ENCODE measurements around the gene ADISSP. TPM values are rescaled to one million over a fixed set of nuclear protein-coding genes. Genes with fewer than 3 reads are reported as not detected.

ADISSP gene
- total and polyA plus RNA-seq, 2 of the 8 experiments (the other 6 are each of a cell fraction or from before 2014, with no cell fraction given) = 111 to 141 TPM

DNA sequence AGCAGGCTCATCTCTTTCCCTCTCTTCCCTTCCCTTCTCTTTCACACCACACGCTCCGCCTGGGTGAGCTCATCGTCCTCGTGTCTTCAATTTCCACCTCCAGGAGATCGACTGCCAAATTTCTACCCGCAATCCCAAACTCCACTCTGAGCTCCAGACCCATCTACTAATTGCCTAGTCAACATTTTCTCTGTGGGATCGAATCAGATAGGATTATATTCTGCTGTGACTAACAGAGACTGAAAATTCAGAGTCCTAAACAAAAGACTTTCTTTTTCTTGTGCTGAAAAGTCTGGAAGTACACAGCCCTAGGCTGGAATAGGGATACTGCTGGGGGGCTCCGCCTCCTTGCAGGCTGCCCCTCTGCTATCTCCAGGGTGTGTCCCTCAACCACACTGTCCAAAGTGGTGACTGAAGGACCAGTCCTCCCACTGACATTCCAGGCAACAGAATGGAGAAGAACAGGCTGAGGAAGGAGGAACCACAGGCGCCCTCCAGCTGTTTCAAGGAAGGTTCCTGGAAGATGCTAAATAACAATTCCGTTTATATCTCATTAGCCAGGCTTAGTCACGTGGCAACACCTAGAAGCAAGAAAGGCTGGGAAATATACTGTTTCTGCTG lies 40.0 kb downstream of the ADISSP start:
- Histone ChIP-seq H3K27me3 (replicated peaks in 1 of 4; ENCODE audit: control insufficient read depth in 3 of 4, extremely low read depth in 1 of 4, insufficient read depth in 3 of 4, low read length in 3 of 4) (peaks cover 1 to 18% (median 13%) of the 10 kb centered on the region in 4 experiments; a peak in 4 of 7 replicates), H2BK12ac (ENCODE audit: low read depth, low read length) (no peak overlapping the region), H3K14ac (ENCODE audit: insufficient read length) (no peak overlapping the region), H3K36me3 (ENCODE audit: control insufficient read depth in 2 of 4, insufficient read depth in 4 of 4, low read length in 3 of 4) (no peaks in the 10 kb centered on the region), H3K4me1 (replicated peaks in 1 of 4; ENCODE audit: control insufficient read depth in 3 of 4, insufficient read depth in 4 of 4, low read length in 3 of 4) (peaks cover 0 to 6% (median 2%) of the 10 kb centered on the region in 4 experiments; a peak in 3 of 7 replicates), H4K5ac (ENCODE audit: insufficient read length, low read depth, low read length) (no peak overlapping the region), H3K18ac (ENCODE audit: extremely low read depth, low read length) (no peak overlapping the region), H3K4me2 (ENCODE audit: insufficient read depth in 1 of 2, low read depth in 2 of 2, low read length in 2 of 2) (no peak overlapping the region), H4K20me1 (replicated peaks in 1 of 2; ENCODE audit: control insufficient read depth in 1 of 2, insufficient read depth in 2 of 2, low read length in 2 of 2) (peaks cover 0 to 2% of the 10 kb centered on the region in 2 experiments), H2AFZ (ENCODE audit: low read length) (peak overlapping the region; percentile 73; the same call in 1 of the 2 replicates), H3K23ac (ENCODE audit: insufficient read length) (no peak overlapping the region), H3K79me2 (ENCODE audit: control insufficient read depth in 1 of 2, insufficient read depth in 2 of 2, low read length in 2 of 2) (no peaks in the 10 kb centered on the region), H3K4me3 (ENCODE audit: extremely low read depth in 1 of 4, insufficient read depth in 2 of 4, low read depth in 3 of 4, low read length in 4 of 4) (no peak overlapping the region), H3K23me2 (ENCODE audit: low read depth, low read length) (0 out of 2 replicates have a peak, but pooled peaks cover 3% of the 10 kb centered on the region), H3K79me1 (ENCODE audit: low read depth, low read length) (no peaks in the 10 kb centered on the region), H2BK15ac (ENCODE audit: low read length) (no peak overlapping the region), H2BK20ac (ENCODE audit: low read length) (no peak overlapping the region), H2AK5ac (ENCODE audit: low read depth, low read length) (no peak overlapping the region), H3K56ac (replicated peaks; ENCODE audit: insufficient read length, low read depth, low read length) (no peak overlapping the region), H3K4ac (replicated peaks; ENCODE audit: insufficient read length, low read depth, low read length) (no peak overlapping the region), H4K8ac (ENCODE audit: extremely low read depth, insufficient read depth, low read length) (no peak overlapping the region), H2BK120ac (replicated peaks; ENCODE audit: low read depth, low read length) (no peak overlapping the region), H2BK5ac (ENCODE audit: low read depth, low read length) (no peak overlapping the region), H3K9me3 (ENCODE audit: insufficient read depth in 2 of 2, low read depth in 1 of 2, low read length in 1 of 2) (no peaks in the 10 kb centered on the region), H4K91ac (replicated peaks; ENCODE audit: insufficient read length, low read length) (no peak overlapping the region), H3K27ac (ENCODE audit: low read depth, low read length) (no peak overlapping the region), H3K9ac (replicated peaks in 1 of 4; ENCODE audit: extremely low read depth in 1 of 4, low read depth in 3 of 4, low read length in 3 of 4) (no peak overlapping the region)
- no peak for FAIRE-seq
- 83% methylated on average over 11 of the region's 11 CpGs; no CpG with 5 or more reads in 1 of the 2 experiments for WGBS, 2 experiments (ENCODE audit: extremely low coverage in 1 of 2, insufficient coverage in 1 of 2, insufficient read length in 1 of 2, insufficient replicate concordance in 2 of 2, low coverage in 1 of 2, low lambda C conversion rate in 2 of 2, missing lambda C conversion rate in 1 of 2)
- ChIA-PET CTCF (ENCODE audit: partially characterized antibody) (interaction anchor here (0.7 to 17.6 kb wide), 10 partner anchors 9 to 64 kb away, joined by 3 to 221 read pairs (median 5); no protein-coding TSS in a partner anchor), POLR2A (ENCODE audit: partially characterized antibody) (interaction anchor here (1.4 to 1.6 kb wide), 2 partner anchors 18 to 24 kb away, joined by 4 read pairs; no protein-coding TSS in a partner anchor)
- no peak for DNase-seq (ENCODE audit: low read depth in 1 of 2, low spot score in 2 of 2)
- TF ChIP-seq HDAC2 (IDR thresholded peaks at IDR 0.05; ENCODE audit: borderline replicate concordance in 1 of 2, low read depth in 2 of 2, low read length in 2 of 2) = no peak
- no peak for TF ChIP-seq RAD21 (IDR thresholded peaks at IDR 0.05 in 1 of 2, conservative IDR thresholded peaks at IDR 0.05 in 1 of 2; ENCODE audit: low read depth in 2 of 2, low read length in 2 of 2)
